ENCODE results near the gene ADGRL1. TPM values are rescaled to one million over a fixed set of nuclear protein-coding genes. Genes with fewer than 3 reads are reported as not detected.

Gene ADGRL1
- total and polyA plus RNA-seq, 9 of the 15 experiments (the other 6 are each of a cell fraction or from before 2014, with no cell fraction given): 0.14 to 37.0 (median 8.6) TPM

DNA sequence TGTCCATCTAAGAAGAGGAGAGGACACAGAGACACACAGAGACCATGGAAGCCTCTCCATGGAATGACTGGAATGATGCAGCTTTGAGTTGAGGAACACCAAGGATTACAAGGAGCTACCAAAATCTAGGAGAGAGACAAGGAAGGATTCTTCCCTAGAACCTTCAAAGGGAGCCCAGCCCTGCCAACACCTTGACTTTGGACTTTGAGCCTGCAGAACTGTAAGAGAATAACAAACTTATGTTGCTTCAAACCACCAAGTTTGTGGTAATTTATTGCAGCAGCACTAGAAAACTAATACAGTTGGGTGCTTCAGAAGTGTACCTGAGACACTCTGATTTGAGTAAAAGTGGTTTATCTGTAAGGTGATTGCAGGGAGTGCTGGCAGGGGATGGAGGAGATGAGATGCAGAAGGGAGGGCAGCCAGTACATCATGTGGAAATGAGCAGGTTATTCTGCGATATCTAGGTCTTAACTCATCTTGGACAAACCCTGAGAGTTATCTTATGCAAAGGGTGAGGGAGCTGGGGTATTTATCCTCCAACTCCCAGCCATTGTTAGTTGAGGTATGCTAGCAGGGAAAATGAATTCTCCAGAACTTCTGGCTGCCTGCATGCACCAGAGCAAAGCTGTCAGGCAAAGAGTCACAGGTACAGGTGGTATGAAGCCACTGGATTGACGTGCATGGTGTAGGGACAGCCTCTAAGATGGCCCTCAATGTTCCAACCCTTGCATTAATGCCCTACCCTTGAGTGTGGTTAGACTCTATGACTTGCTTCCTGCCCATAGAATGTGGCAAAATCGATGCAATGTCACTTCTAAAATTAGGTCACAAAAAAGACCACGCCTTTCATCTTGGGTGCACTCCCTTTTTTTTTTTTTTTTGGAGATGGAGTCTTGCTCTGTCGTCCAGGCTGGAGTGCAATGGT, 31.3 kb upstream of the ADGRL1 start:
- no peak for DNase-seq (ENCODE audit: extremely low read depth in 1 of 4, low spot score in 3 of 4)
- Histone ChIP-seq H2AFZ (ENCODE audit: low read depth, low read length) (no peak overlapping the region), H3K4me2 (ENCODE audit: insufficient read depth, low read length) (no peak overlapping the region), H4K20me1 (replicated peaks; ENCODE audit: control insufficient read depth, insufficient read depth, low read length) (no peaks in the 10 kb centered on the region), H3K79me2 (ENCODE audit: control insufficient read depth, insufficient read depth, low read length) (no peaks in the 10 kb centered on the region), H3K9me1 (ENCODE audit: control insufficient read depth, insufficient read depth, low read length) (no peaks in the 10 kb centered on the region), H3K9me3 (replicated peaks; ENCODE audit: control insufficient read depth, insufficient read depth, low read depth, low read length) (0 out of 2 replicates have a peak, but pooled peaks cover 3% of the 10 kb centered on the region), H3K9ac (ENCODE audit: insufficient read depth in 1 of 2, low read depth in 2 of 2, low read length in 2 of 2) (no peak overlapping the region), H3K4me1 (replicated peaks in 1 of 2; ENCODE audit: control insufficient read depth in 2 of 2, insufficient read depth in 2 of 2, low read length in 2 of 2) (no peaks in the 10 kb centered on the region), H3K27me3 (ENCODE audit: control insufficient read depth in 2 of 2, insufficient read depth in 2 of 2, low read length in 2 of 2) (no peaks in the 10 kb centered on the region; a peak in 1 of 5 replicates), H3K4me3 (no peak overlapping the region), H3K27ac (ENCODE audit: extremely low read depth, low read depth, low read length) (no peak overlapping the region), H3K36me3 (ENCODE audit: control insufficient read depth, insufficient read depth, low read length) (no peaks in the 10 kb centered on the region)
- intact Hi-C loops (cut with micrococcal nuclease) (no loop called here), in situ Hi-C loops (cut with MboI) (no loop called here)
- no peak for FAIRE-seq
- ChIA-PET POLR2A (no interaction called here), CTCF (ENCODE audit: low intra/inter-chr PET ratio) (no interaction called here)
- BruUV-seq (replicated peaks): no TSS peak
- no peak for ATAC-seq
- no peak for TF ChIP-seq ZSCAN32 (CRISPR knock-in tag; IDR thresholded peaks at IDR 0.05)
- TF ChIP-seq POLR2A (conservative IDR thresholded peaks at IDR 0.05): no peak
- no peak for TF ChIP-seq ZNF408 (CRISPR knock-in tag; IDR thresholded peaks at IDR 0.05; ENCODE audit: low read depth)
- TF ChIP-seq EZH2 (IDR thresholded peaks at IDR 0.05; ENCODE audit: borderline replicate concordance, low read depth, low read length): no peak
- TF ChIP-seq ETS2 (tag; IDR thresholded peaks at IDR 0.05; ENCODE audit: borderline replicate concordance, poor library complexity, severe bottlenecking): no peak
- WGBS (ENCODE audit: insufficient coverage, low coverage, missing lambda C conversion rate): 0% methylated on average over 4 of the region's 5 CpGs
